GM19351 (cell line): ENCODE data around the gene CCDC174.
"Not testable (repeated sequence)": the region's sequence is repeated elsewhere in the genome, so short reads cannot be mapped to it uniquely, and the experiment has no call there.

Experiments used
- ATAC-seq: cut with Tn5 transposase; IDR thresholded peaks from one replicate; pipeline ENCODE4 v1.9.1; 2021; ENCODE audit warnings: mild to moderate bottlenecking, moderate library complexity; ENCODE audit not compliant: unreplicated experiment

Gene CCDC174

DNA sequence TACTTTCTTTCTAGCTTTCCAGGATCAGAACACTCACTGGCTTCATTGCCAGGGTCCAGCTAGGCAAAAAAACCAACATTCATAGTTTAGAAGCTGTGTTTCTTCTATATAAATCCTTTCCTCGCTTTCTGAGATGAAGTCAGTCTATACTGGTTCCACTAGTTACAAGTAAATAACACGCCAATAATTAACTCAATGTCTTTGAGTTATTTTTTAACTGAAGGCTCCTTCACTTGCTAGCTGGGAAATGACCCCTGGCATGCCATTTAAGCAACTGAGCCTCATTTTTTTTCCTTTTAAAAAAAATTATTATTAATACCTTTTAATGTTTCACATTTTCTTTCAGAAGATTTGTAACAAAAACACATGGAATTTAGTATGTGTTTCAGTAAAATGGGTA lies 2.1 kb upstream of the CCDC174 start:
- ATAC-seq, result no peak

DNA sequence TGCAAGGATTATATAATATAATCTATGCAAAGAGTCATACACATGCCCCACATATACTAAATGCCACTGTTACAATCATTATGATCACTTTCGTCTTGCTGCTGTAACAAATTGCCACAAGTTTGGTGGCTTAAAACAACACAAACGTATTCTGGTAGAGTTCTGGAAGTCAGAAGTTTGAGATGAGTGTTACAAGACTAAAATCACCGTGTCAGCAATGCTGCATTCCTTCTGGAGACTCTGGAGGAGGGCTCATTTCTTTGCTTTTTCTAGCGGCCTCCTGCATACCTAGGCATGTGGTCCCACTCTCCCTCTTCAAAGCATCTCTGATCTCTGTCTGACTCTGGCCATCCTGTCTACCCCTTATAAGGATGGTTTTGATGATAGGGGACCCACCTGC lies 1.4 kb upstream of the CCDC174 start:
- no peak for ATAC-seq

DNA sequence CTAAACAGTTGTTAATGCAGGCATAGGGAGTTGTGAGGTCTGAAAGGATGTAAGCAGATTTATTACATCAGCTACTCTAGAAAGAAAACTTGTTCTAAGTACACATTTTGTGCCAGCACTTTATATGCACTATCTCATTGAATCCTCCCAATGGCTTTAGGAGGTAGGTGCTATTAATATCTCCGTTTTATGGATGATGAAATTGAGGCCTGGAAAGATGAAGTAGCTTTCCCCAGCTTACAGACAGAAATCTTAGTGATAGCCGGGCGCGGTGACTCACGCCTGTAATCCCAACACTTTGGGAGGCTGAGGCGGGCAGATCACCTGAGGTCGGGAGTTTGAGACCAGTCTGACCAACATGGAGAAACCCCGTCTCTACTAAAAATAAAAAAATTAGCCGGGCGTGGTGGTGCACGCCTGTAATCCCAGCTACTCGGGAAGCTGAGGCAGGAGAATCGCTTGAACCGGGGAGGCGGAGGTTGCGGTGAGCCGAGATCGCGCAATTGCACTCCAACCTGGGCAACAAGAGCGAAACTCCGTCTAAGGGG lies 872 bp downstream of the CCDC174 start:
- not testable (repeated sequence) for ATAC-seq

DNA sequence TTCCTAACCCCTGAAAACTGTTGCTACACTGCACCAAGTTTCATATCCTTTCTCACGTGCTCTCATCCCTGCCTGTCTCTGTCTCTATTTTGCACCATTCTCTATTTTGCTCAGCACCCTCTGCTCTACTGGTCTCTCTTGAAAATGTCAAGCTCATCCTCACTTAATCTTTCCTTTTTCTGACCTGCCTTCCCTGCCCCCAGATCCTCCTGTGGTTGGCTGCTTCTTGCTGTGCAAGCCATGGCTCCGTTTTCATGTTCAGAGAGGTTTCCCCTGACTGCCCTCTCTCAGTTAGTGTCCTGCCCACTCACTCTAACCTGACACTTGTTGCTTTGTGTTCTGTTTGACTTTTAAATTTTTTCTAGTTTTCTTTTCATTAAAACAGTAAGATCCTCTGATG lies 6.0 kb downstream of the CCDC174 start:
- ATAC-seq, result no peak

DNA sequence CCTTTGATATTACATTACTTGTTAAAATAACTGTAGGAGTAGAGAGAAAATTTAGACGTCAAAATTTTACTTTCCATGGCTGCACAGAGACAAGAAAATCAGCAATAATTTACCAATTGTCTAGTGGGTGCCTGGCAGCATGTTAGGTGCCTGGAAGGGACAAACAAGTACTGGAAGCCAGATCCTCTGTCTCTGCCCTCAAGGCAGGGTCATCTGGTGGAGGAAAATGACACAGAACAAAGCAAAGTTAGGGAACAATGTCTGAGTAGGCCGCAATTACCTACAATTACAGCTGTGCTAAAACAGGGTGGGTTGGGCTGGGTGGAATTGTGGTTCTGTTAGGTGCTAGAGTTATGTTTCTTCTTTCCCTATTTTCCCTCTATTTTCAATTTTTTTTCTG lies 7.4 kb downstream of the CCDC174 start:
- no peak for ATAC-seq

DNA sequence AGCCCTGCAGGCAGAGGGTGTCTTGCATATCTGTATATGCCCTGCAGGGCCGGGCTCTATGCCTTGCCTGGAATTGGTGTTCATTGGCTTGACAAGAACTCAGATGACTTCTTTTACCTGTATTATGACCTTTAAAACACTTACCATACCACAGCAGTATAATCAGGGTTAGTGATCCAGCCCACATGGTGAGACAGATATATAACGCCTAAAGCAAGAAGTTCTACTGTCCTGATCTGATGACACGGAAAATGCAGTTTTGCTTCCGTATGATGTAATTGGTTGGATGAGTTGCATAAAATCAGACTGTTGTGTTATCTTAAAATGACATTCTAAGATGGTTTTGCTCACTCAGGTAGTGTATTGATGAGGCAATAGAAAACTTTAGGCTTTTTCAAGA lies 9.4 kb downstream of the CCDC174 start:
- no peak for ATAC-seq

DNA sequence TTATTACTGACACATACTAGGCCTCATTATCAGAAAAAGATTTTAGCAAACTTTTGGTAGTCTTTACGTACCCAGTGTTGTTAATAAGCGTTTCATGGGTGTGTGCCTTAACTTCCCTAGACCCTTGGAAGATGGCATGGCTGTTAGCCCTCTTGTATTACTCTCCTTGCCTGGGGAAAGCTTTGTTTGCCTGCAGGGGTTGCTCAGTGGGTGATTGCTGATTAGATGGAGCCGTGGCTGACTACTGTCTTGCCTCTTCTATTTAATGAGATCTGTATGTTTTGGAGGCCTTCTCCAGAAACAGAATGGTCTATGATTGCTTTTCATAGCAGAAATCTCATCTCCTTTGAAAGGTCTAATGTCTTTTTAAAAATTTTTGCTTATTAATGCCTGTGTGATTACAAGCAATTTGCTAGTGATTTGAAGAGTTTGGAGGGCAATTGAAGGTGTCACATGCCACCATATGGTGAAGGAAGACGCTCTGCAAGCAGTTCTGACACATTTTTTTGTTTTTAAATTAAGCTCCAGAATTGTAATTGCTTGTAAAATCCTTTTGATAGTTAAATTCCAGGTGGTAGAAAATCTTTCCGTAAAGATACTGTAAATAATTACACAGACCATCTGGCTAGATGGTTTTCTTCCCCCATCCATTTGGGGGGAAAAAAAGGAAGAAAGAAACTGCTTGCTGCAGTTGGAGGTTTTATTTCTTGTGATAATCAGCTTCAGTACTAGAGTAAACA lies 12.0 kb downstream of the CCDC174 start:
- ATAC-seq, result no peak

DNA sequence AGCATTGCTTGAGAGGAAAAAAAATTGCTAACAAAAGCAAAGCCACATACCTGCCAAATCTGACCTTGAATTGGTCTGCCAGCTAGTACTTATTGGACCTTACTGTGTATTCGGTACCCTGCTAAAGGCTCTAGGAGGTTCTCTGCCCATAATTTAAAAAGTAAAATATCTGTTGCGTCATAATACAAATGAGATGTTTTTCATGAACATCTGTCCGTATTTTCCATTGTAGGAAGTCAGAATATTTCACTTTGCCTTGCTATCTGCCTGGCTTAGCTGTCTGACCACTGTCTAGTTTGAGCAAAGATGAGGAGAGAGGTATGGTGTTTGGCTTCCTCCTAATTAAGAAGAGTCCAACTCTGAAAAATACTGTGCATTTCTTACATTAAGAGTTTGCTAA lies 12.6 kb downstream of the CCDC174 start:
- no peak for ATAC-seq

DNA sequence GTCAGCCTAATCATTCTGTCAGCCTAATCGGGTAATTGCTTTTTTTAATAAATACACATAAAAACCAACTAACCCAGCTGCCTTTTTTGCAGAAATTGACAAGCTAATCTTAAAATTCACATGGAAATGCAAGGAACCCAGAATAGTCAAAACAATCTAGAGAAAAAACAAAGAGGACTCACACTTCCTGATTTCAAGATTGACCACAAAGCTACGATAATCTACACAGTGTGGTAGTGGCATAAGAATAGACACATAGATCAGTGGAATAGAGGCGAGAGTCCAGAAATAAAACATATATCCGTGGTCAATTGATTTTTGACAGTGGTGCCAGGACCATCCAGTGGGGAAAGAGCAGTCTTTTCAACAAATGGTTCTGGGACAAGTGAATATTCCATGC lies 21.0 kb downstream of the CCDC174 start:
- ATAC-seq, result peak; percentile 66

DNA sequence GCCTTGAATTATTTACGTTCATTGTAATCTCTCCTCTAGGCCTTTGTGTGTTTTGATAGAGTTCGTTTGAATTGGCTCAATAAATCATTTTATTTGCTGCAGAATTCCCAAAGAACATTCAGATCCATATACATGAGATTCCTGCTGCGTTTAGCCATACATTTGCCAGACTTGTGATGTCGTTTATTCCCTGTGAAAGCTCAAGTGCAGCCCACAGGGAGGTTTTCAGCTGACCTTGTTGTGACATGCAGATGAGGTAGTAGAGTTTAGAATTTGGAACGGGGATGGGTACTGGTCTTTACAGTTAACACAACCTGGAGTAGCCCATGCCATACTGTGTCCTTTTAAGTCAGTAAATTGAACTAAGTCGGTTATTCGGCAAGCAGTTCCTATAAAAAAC lies 23.3 kb downstream of the CCDC174 start, which contains the start of gene C3orf20:
Gene C3orf20, plus strand, starts transcription at position 301 of the 400 bp plus-strand sequence. CDS start 7,573 bp downstream, outside the sequence.
- no peak for ATAC-seq

DNA sequence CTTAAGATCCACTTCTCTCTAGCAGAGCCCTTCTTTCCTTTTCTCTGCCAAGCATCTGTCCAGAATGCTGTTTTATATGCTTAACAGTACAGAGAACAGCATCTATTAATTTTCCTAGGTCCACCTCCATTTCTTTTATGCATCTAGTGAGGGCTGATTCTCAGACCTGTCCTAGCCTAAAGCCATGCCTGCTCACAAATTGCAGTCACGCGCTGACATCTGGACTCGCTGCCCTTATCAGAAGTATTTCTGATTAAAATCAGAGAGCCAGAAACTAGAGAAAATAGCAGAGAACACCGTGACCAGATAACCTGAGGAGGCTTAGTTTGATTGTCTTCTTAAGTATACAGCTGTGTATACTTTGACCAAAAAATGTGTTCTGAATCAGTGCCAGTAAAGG lies 25.3 kb downstream of the CCDC174 start:
- no peak for ATAC-seq

DNA sequence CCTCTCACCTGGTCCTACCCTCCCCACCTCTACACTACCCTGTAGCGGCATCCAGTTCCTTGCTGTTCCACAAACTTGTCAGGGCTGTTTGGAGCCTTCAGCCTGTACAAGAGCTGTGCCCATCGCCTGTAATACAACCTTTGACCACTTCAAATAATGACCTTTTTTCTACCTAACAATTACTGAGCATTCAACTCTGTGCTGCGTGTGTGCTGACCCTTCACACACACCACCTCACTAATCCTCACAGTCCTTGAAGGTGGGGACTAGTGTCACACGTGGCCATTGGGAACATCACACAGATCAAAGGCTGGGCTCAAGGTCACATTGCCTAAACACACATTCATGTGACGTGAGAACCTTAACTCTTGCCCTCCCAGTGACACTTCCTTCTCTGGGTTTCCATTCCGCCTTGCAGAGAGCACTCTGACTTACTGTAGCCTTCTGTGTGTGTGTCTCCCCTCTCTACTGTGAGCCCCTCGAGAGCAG lies 26.5 kb downstream of the CCDC174 start:
- peak; percentile 49 for ATAC-seq

DNA sequence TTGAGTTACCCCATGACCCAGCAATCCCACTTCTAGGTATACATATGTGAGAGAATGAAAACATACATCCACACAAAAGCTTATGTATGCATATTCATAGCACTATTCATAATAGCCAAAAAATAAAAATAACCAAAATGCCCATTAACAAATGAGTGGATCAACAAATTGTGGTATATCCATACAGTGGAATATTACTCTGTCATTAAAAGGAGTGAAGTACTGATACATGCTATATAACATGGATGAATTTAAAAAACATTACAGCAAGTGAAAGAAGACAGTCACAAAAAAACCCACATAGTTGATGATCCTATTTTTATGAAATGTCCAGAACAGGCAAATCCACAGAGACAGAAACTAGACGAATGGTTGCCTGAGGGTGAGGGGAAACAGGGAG lies 28.6 kb downstream of the CCDC174 start:
- ATAC-seq, result no peak

DNA sequence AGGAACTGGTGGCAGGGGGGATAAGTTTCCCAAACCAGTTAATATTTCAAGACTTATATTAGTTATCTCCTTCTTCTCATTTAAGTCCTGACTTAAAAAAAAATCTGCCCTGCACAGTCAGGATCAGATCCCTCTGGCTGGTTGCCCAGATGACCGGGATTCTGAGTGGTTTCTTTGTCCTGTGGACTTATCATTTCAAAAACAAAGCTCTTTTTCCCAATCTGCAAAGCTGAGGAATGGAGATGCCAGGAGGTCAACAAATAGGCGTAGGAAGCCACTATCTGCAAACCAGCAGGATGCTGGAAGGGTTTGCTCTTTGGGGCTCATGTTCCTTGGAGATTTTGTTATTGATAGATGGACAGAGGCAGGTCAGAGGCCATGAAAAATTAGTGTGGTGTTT lies 29.2 kb downstream of the CCDC174 start:
- no peak for ATAC-seq

DNA sequence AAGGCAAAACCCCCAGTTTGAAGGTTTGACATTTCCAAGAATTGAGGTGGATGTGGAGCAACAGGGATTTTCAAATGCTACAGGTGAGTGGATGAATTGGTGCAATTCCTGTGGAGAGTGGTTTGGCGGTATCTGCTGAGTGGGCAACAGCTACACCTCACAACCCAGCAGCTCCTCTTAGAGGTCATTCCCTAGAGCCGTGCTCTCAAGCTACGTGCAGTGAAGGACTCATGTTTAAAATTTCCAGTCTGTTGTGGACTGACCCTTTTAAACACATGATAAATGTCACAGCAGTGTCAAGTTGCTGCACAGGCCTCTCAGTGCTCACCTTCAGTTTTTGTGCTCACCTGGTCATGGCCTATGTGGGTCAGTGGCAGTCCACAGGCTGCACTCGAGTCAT lies 32.9 kb downstream of the CCDC174 start:
- ATAC-seq, result no peak

DNA sequence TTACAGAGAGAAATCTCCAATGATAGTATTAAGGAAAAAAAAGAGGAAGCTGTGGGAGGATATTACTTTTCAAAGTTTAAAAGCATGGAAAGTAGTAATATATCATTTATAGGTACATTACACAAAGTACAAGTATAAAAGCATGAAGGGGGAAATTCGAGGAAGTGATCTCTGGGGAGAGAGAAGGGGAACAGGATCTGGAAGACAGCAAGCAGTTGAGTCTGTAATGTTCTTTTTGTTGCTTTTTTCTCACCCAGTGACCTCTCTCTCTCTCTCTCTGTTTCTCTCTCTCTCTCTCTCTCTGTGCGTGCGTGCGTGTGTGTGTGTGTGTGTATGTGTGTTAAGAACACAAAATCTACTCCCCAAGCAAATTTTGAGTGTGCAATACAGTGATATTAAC lies 33.6 kb downstream of the CCDC174 start:
- no peak for ATAC-seq

DNA sequence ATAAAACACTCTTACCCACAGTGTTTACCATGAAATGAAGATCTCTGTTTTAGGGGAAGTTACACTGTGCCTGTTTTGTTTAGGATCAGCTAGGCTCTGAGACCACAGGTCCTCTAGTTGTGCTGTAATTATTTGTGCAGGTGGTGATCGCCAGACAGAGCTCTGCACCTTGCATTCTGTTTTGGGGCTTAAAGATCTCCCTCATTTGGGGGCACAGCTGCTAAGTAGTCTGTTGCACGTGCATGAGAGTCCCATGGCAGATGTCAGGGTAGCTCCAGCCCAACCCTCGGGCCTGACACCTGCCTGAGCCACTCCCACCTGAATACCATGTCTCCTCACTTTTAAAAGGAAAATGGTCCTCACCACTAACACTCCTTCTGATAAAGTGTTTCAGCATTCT lies 35.8 kb downstream of the CCDC174 start:
- no peak for ATAC-seq

DNA sequence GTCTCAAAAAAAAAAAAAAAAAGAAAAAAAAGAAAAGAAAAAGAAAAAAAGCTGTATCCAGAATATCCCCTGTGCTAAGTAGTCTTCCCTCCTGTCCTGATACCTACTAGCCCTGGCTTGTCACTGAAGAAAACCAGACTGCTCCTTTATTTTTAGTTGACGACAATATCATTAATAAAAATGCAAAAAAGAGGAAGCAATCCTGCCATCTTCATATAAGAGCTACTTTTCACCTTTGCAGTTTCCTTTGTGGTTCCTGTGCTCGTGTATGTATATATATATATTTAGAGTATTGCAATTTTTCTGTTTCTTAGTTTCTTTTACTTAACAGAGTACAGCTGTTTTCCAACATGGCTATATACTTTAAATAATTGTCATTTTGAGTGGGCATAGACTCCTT lies 37.0 kb downstream of the CCDC174 start:
- ATAC-seq, result peak; percentile 34

DNA sequence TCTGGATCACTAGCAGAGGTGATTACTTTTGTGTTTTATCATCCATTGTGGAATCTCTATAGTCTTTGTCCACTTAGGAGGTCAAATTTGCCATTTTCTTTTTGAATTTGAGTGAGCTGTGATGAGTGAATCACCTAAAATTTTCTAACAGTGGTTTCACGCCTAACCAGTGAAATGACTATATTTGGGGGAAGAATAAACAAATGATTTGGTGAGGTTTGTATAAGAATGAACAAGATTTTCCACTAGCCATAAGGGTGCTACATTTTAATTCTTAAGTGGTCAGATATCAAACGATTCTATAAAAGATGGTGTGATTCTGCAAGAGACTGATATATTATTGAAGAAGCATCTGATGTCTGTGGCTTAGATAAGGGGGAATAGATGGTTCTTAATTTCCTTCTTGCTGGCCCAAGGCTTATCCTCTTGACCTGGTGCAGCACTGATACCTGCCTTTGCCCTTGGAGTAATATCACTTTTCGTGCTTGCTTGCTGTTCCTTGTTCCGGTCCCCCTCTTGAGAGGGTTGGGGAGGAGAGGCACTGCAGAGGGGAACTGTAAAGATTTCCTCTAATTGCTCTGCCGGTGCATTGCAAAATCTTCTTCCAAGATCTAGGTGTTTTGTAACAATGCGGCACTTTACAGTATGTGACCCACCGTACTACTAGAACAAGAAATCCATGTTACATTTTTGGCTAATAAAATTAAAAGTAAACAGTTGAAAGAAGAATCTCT lies 37.9 kb downstream of the CCDC174 start:
- peak; percentile 56 for ATAC-seq

DNA sequence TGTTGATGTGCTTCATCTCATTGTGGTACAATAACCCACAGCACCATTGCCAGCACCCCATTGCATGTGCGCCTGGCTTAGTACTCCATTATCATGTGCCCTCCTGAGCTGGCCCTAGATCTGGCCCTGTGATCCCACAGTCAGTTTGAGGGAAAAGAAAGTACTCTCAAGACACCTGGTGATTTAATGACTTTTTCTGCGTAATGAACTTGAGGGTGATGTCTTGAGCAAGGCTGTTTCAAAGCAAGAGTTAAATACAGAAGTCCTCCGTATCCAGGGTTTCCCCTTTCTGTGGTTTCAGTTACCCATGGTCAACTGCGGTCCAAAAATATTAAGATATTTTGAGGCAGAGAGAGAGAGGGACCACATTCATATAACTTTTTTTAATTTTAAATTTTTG lies 39.7 kb downstream of the CCDC174 start:
- peak; percentile 44 for ATAC-seq

DNA sequence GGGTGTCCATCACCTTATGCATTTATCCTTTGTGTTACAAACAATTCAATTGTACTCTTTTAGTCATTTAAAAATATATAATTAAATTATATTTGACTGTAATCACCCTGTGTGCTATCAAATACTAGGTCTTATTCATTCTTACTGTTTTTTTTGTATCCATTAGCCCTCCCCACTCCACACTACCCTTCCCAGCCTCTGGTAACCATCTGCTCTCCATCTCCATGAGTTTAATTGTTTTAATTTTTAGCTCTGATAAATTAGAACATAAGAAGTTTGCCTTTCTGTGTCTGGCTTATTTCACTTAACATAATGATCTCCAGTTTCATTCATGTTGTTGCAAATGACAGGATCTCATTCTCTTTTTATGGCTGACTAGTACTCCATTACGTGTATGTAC lies 40.2 kb downstream of the CCDC174 start:
- ATAC-seq, result no peak
